Testis (tissue), 2 donors: ENCODE measurements around the gene HSD3B1.

Experiments
- CTCF ChIP-seq, 3 experiments: fragments of 450-650 bp in 2 of 3; fragments of 200-600 bp in 1 of 3; sonication (generic) in 1 of 3; IDR thresholded peaks; one replicate each; pipeline ENCODE4 v1.5.1; 2016 to 2019; ENCODE audit warnings: antibody characterized with exemption in 3 of 3, mild to moderate bottlenecking in 2 of 3, moderate library complexity in 1 of 3
- POLR2A ChIP-seq: fragments of 450-650 bp; IDR thresholded peaks from one replicate; pipeline ENCODE4 v1.6.1; 2017; ENCODE audit warnings: antibody characterized with exemption, mild to moderate bottlenecking, moderate library complexity

- TF ChIP-seq CTCF (IDR thresholded peaks at IDR 0.05) (no peak), POLR2A (no peak)
Measured at GRCh38 chr1:119490925-119491324, 16.1 kb upstream of the HSD3B1 start.
